GM19468 (cell line): Measurements from ENCODE around the gene ZNF280B.
"Not testable (repeated sequence)": the region's sequence is repeated elsewhere in the genome, so short reads cannot be mapped to it uniquely, and the experiment has no call there.

Experiments used
- ATAC-seq: cut with Tn5 transposase; IDR thresholded peaks from one replicate; pipeline ENCODE4 v1.9.1; 2021; ENCODE audit warnings: mild to moderate bottlenecking, moderate library complexity, moderate number of reproducible peaks; ENCODE audit not compliant: unreplicated experiment; ENCODE audit errors: extremely low read depth

ZNF280B gene

DNA sequence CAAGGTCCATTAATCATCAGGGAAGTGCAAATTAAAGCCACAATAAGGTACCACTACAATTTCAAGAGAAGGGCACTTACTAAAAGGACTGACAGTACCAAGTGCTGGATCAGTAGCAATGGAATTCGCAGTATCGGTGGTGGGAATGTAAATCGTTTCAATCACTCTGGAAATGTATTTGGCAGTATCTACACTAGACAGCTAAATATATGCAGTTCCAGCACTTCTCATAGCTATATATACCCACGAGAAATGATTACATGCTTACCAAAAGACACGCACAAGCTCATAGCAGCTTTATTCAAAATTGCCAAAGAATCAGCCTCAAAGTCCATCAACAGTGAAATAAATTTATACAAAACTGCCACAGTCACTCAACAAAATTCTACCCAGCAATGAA lies 4.4 kb upstream of the ZNF280B start:
- no peak for ATAC-seq

DNA sequence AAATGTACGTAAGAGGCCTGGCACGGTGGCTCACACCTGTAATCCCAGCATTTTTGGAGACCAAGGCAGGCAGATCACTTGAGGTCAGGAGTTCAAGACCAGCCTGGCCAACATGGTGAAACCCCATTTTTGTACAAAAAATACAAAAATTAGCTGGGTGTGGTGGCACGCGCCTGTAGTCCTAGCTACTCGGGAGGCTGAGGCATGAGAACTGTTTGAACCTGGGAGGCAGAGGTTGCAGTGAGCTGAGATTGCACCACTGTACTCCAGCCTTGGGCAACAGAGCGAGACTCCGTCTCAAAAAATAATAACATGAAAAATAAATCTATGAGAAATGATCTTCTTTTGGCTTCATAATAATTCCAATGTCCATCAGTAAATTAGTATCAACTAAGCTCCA lies 2.3 kb upstream of the ZNF280B start:
- not testable (repeated sequence) for ATAC-seq

DNA sequence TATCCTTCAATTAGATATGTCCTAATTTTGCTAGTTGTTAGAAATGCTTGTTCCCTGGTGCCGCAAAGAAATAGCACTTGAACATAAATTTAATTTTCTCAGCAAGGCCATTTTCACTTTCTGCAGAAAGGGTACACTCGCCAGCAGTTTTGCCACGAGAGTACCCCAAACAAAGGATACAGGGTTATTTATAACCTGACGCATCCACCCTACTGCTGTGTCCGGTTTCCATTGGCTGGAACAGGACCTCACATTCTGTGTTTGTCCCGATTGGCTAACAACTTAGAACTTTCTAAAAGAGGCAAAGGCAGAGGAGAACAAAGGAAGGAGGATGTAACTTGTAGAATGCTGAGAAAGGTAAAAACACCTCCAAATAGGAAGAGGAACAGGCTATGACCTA lies 1.4 kb upstream of the ZNF280B start:
- ATAC-seq: not testable (repeated sequence)

DNA sequence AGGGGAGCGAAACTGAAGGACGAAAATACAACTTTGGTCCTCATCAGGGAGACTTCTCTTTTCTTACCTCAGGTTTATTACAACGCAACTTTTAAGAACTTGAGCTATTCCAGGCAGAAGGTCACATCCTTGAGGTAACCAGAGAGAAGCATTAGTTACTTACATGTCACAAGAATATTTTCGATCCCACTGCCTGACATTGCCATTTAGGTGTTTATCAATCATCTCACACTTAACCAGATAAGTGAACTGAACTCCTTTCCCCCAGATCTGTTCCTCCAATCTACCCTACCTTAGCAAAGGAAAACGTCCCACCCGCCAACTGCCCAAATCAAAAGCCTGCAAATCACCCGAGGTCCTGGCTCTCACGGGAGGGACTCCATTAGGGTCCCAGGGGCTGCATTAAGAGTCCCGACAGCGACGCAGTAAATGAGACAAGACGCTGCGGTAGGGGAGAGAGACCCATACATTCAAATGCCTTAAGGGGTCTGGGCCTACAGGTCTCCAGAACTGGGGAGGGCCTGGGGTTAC lies 734 bp downstream of the ZNF280B start:
- ATAC-seq: no peak

DNA sequence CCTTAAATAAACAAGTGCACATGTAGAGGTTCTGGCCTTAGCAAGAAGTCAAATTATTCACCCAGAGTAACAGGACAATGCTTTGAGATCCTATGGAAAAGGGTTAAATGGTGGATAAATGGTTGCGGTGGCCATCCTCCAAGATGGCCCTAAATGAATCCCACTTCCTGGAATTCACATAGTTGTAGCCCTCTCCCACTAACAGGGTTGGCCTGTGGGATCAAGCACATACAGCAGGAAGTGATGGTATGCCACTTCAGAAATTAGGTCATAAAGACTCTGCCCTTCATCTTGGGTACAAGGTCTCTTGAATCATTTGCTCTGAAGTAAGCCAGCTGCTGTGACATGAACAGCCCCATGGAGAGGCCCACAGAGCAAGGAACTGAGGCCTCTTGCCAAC lies 1.8 kb downstream of the ZNF280B start:
- no peak for ATAC-seq

DNA sequence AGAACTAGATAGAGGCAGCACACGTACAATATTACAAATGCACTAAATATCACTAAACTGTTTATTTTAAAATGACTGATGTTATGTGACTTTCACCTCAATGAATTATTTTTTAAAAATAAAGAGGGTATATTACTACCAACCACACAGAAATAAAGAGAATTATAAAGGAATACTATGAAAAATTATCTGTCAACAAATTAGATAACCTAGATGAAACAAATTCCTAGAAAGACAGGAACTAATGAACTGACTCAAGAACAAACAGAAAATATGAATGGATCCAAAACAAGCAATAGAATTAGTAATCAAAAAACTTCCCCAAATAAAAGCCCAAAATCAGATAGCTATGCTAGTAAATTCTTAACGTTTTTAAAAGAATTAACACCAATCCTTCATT lies 10.3 kb downstream of the ZNF280B start:
- no peak for ATAC-seq

DNA sequence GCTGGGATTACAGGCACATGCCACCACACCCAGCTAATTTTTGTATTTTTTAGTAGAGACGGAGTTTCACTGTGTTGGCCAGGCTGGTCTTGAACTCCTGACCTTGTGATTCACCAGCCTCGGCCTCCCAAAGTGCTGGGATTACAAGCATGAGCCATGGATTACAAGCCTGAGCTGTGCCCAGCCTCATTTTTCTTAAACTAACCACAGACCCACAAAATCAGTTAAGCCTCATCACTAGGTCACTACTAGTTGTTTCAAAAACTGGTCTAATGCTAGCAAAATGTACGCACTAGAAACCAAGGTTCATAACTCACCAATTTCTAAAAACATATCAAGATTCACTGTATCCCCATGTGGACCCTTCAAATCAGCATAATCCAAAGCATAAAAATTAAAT lies 17.0 kb downstream of the ZNF280B start:
- ATAC-seq: not testable (repeated sequence)

DNA sequence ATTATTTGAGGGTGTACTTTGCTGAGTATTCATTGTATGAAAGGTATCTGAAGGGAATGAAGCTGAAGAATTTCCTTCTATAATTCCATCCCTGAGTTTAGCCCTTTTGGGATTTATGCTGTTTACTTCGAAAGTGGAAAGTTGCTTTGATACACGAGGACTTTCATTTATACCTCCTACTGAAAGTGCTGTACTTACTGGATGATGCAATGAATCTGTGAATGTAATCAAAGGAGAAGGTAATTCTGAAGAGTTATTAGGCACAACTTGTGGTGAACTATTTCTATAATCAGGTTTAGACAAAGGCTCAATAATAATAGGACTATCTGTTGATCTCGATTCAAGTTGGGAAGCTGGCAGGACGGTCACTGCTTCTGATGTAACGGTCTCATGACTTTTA lies 19.8 kb downstream of the ZNF280B start:
- ATAC-seq: no peak

DNA sequence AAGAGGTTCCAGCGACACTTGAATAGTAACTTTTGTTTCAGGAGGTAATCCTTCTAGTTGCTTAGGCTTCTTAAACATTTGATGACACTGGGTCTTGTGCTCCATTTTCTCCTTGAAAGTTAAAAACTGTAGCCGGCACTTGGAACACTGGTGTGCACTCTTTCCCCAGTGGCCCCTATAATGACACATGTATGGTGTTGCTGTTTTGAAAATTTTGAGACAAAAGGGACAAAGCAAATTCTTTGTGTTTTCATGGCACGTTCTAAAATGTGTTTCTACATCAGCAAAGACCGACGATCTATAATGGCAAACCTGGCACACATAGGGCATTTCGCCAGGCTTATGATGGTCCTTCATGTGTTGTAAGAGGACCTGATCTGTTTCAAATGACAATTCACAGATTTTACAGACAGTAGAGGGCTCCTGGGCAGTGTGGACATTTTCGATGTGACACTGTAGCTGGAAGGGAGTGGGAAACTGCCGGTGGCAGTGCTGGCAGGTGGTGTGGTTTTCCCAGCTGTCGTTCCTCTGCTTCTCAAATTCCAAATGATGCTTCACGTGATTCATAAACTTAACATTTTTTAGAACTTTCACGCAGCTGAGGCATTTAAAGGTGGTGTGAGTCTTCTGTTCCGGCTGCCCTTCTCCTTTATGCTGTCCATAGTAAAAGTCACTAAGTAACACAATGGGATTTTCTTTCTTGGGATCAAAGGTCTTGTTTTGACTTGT lies 20.5 kb downstream of the ZNF280B start:
- no peak for ATAC-seq

DNA sequence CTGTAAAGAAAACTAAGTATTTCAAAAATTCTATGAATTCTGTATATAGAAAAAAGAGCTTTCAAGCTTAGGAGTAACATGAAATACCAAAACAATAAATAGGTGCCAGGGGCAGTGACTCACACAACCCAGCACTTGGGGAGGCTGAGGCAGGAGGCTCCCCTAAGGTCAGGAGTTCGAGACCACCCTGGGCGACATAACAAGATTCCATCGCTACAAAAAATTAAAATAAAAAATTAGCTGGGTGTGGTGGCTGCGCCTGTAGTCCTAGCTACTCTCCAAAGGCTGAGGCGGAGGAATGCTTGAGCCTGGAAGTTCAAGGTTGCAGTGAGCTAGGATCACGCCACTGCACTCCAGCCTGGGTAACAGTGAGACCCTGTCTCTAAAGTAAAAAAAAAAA lies 21.5 kb downstream of the ZNF280B start:
- ATAC-seq: no peak

DNA sequence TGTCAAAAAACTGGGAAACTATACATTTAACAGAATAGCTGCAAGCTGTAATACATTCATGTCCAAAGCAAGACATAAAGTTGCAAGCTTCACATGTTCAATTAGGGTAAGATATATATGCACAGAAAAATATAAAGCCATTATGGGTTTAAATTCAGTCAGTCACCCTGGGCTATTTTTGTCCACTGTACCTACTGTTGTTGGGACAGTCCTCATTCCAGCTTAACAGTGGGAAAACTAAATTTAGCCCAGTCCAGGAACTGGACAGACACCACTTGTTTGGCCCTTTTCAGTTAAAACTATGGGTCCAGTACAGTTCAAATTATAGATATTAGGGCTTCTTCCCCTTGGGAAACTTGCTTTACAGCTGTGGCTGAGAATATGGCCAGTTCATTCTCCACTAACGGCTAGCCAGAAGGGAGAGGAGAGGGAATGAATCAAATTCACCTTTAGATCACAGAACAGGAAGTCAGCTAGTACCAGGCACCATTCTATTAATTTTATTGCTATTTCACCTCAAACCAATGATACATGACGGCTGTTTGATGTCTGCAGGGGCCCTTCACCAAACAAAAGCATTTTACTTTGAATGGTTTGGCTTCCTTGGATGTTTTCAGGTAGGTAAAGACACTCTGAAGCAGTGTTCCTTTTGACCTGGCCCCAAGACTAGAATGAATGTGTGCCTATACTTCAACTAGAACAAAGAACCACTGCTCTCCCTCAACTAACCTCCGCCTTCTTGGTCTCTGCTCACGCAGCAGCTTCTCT lies 22.2 kb downstream of the ZNF280B start:
- no peak for ATAC-seq

DNA sequence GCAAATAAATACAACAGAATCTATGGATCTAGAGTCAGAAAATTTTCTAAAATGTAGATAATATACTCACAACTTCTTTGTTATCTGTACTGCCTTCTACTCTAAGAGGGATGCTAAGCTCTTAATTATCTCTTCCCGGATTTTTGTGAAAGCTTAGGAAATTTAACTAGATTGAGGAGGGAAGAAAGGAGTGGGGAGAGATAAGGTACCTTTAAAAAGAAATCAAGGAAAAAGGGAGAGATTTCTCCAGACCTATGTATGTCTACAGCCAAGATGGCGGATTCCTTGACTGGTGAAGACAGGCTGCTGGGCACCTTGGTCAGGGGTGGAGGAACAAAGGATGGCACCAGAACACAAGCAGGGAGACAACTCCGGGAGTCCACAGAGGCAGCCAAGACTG lies 23.0 kb downstream of the ZNF280B start:
- no peak for ATAC-seq

DNA sequence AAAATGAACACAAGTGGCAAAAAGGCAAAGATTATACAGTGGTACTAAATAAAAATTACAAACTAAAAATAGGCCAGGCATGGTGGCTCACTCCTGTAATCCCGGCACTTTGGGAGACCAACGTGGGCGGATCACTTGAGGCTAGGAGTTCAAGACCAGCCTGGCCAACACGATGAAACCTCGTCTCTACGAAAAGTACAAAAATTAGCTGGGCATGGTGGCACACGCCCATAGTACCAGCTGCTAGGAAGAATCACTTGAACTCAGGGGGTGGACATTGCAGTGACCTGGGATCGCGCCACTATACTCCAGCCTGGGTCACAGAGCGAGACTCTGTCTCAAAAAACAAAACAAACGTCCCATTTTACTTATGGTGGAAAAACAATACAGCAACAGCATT lies 24.5 kb downstream of the ZNF280B start:
- no peak for ATAC-seq

DNA sequence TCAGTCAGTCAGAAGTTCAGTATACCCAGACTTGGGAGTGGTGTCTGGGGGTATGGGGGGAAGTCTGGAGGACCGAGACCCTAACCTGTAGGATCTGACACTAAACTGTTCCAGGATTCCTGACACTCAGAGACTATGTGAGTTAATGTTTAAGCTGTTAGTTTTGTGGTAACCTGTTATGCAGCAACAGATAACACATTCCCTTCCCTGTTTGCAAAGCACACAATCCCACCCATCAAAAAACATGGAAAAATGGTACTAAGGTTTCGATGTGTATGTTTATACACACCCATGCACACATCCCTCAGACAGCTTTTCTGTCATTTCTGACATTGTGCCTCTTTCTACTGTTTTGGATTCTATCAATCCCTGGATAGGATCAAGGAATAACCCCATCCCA lies 27.6 kb downstream of the ZNF280B start:
- ATAC-seq: no peak

DNA sequence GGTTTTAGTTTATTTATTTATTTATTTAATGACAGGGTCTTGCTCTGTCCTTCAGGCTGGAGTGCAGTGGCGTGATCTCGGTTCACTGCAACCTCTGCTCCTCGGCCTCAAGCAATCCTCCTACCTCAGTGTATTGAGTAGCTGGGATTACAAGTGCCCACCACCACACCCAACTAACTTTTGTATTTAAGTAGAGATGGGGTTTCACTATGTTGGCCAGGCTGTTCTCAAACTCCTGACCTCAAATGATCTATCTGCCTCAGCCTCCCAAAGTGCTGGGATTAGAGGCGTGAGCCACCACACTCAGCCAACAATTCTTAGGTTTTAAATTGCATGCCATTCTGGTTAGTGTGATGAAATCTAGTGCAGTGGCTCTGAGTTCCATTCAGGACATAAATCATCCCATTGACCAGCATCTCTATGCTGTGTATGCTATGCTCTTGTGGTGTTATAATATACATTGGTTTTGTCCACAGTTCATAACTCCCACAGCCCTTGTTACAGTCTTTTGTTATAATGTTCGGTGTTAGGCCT lies 28.5 kb downstream of the ZNF280B start:
- no peak for ATAC-seq

DNA sequence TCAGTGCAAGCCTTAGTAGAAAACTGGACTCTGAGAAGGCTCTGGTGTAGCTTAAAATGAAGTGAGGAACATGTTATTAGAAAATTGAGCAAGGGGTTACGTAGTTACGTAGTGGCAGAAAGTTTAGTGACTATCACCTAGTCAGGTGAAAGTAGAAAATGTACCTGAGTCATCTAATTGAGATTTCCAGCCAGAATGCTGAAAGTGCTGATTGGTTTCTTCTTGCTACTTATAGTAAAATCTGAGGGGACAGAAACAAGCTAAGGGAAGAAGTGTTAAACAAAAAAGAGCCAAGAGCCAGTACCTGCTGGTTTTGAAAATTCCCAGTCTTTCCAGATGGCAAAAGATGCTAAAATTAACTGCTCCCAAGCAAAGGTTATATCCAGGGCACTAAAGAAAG lies 29.4 kb downstream of the ZNF280B start:
- ATAC-seq: no peak

DNA sequence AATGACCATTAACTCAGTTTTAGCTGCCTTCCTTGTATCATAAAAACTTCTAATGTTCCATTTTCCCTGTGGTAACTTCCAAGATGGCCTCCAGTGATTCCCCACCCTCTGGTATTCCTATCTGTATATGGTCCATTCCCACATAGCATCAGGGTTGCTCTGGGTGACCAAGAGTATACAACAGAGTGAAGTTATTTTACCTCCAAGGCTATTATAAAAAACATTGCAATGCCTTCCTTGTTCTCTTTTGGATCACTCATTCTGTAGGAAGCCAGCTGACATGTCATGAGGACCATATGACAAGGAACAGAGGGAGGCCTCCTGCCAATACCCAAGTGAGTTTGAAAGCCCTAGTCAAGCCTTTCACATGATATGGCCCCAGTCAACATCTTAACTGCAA lies 30.1 kb downstream of the ZNF280B start:
- ATAC-seq: no peak

DNA sequence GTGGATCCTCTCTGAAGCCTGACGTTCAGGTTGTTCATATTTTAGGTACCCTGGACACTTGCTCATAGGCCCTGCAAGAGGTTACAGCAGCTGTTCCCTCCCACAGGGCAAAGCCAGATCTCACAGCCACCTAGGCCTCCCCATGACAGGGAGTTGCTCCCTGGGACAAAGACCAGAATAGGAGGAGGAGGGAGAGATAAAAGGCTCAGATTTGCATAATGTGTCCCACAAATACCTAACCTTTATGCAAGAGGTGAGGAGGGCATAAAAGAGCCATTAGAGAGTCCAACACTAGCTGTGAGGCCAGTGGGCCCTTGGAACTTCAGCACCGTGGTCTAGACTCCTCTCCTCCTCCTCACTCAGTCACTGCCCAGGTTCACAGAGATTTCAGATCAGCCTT lies 33.8 kb downstream of the ZNF280B start:
- ATAC-seq: no peak

DNA sequence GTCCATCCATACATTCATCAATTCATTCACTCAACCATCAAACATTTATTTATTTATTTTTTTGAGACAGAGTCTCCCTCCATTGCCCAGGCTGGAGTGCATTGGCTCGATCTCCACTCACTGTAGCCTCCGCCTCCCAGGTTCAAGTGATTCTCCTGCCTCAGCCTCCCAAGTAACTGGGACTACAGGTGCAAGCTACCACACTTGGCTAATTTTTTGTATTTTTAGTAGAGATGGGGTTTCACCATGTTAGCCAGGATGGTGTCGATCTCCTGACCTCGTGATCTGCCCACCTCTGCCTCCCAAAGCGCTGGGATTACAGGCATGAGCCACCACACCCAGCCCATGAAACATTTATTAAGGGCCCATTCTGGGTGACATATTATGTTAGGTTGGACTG lies 37.4 kb downstream of the ZNF280B start:
- not testable (repeated sequence) for ATAC-seq

DNA sequence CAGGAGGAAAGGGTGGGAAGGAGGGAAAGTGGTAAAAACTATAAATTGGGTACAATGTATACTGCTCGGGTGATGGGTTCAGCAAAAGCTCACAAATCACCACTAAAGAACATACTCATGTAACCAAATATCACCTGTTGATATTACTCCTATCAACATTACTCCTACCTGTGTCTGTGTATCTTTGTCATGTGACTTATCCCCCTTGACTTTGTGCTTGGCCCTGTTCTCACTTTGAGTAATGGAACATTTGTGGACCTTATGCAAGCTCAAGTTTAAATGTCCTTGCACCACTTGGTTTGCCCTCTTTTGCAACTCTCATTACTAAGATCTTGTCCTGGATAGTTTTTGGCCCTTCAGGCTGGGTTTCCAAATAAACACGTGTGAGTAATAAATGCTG lies 39.0 kb downstream of the ZNF280B start:
- no peak for ATAC-seq

DNA sequence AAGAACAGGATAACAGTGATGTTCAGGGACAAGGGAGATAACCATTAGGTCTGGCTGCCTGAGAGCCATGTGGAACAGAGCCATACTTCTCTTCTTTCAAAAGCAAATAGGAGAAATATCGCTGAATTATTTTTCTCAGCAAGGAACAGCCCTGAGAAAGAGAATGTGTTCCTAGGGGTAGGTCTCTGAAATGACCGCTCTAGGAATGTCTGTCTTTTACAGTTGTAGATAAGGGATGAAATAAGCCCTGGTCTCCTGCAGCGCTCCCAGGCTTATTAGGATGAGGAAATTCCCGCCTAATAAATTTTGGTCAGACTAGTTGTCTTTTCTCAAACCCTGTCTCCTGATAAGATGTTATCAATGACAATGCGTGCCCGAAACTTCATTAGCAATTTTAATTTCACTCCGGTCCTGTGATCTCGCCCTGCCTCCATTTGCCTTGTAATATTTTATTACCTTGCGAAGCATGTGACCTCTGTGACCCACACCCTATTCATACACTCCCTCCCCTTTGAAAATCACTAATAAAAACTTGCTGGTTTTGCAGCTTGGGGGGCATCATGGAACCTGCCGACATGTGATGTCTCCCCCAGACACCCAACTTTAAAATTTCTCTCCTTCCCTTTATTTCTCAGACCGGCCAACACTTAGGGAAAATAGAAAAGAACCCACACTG lies 39.6 kb downstream of the ZNF280B start:
- not testable (repeated sequence) for ATAC-seq
